Trophoblast cell (in vitro differentiated cells and primary cell): ENCODE data around the gene PXDC1.

Experiments
- DNase-seq, 2 donors: peaks; one replicate each; pipeline ENCODE4 v3.0.0-alpha.2; 2016
- H2AFZ ChIP-seq: 2 replicates; pipeline ENCODE4 v1.6.1; 2013; ENCODE audit warnings: low read length, moderate library complexity, mild to moderate bottlenecking; ENCODE audit not compliant: insufficient read depth, poor library complexity
- H2AK5ac ChIP-seq: 2 replicates; pipeline ENCODE4 v1.6.1; 2013; ENCODE audit warnings: mild to moderate bottlenecking, low read length
- H2BK120ac ChIP-seq: 2 replicates; pipeline ENCODE4 v1.6.1; 2013; ENCODE audit warnings: low read length, mild to moderate bottlenecking, moderate library complexity; ENCODE audit not compliant: insufficient read depth, poor library complexity
- H2BK12ac ChIP-seq: 2 replicates; pipeline ENCODE4 v1.6.1; 2013; ENCODE audit warnings: mild to moderate bottlenecking, low read length, moderate library complexity
- H2BK5ac ChIP-seq: 2 replicates; pipeline ENCODE4 v1.6.1; 2013; ENCODE audit warnings: low read length, low read depth, moderate library complexity, mild to moderate bottlenecking; ENCODE audit not compliant: poor library complexity
- H3K14ac ChIP-seq: 2 replicates; pipeline ENCODE4 v1.6.1; 2013; ENCODE audit warnings: mild to moderate bottlenecking, low read length
- H3K18ac ChIP-seq: 2 replicates; pipeline ENCODE4 v1.6.1; 2013; ENCODE audit warnings: mild to moderate bottlenecking, low read length
- H3K23ac ChIP-seq: 2 replicates; pipeline ENCODE4 v1.6.1; 2013; ENCODE audit warnings: low read length
- H3K27ac ChIP-seq: 2 replicates; pipeline ENCODE4 v1.5.1; 2013; ENCODE audit warnings: low read depth, mild to moderate bottlenecking, inconsistent platforms, low read length, moderate library complexity
- H3K27me3 ChIP-seq: 2 replicates; pipeline ENCODE4 v1.6.1; 2013; ENCODE audit warnings: inconsistent platforms, mild to moderate bottlenecking, low read length, moderate library complexity; ENCODE audit not compliant: insufficient read depth
- H3K36me3 ChIP-seq, 2 experiments: 1 replicate in 1 of 2; 2 replicates in 1 of 2; pipeline ENCODE4 v1.6.1; 2013; ENCODE audit warnings: low read length in 2 of 2, mild to moderate bottlenecking in 2 of 2, moderate library complexity in 1 of 2; ENCODE audit not compliant: insufficient read depth in 2 of 2, control insufficient read depth in 1 of 2
- H3K4ac ChIP-seq: 2 replicates; pipeline ENCODE4 v1.6.1; 2013; ENCODE audit warnings: low read depth, mild to moderate bottlenecking, low read length, moderate library complexity
- H3K4me1 ChIP-seq, 2 experiments: 1 replicate in 1 of 2; 2 replicates in 1 of 2; pipeline ENCODE4 v1.6.1; 2013; ENCODE audit warnings: low read length in 2 of 2, mild to moderate bottlenecking in 2 of 2, moderate library complexity in 1 of 2; ENCODE audit not compliant: insufficient read depth in 2 of 2, control insufficient read depth in 1 of 2
- H3K4me2 ChIP-seq: 2 replicates; pipeline ENCODE4 v1.6.1; 2013; ENCODE audit warnings: inconsistent platforms, mild to moderate bottlenecking, low read length, moderate library complexity
- H3K4me3 ChIP-seq: 2 replicates; pipeline ENCODE4 v1.5.1; 2013; ENCODE audit warnings: mild to moderate bottlenecking, low read depth, low read length, inconsistent platforms
- H3K79me1 ChIP-seq: one replicate; pipeline ENCODE4 v1.6.1; 2013; ENCODE audit warnings: low read length
- H3K79me2 ChIP-seq: 2 replicates; pipeline ENCODE4 v1.6.1; 2013; ENCODE audit warnings: low read length, mild to moderate bottlenecking; ENCODE audit not compliant: control insufficient read depth, insufficient read depth, poor library complexity
- H3K9ac ChIP-seq: 2 replicates; pipeline ENCODE4 v1.6.1; 2013; ENCODE audit warnings: mild to moderate bottlenecking, low read length
- H3K9me3 ChIP-seq: 2 replicates; pipeline ENCODE4 v1.6.1; 2013; ENCODE audit warnings: low read depth, mild to moderate bottlenecking, control low read depth, inconsistent platforms, low read length; ENCODE audit not compliant: insufficient read depth
- H4K12ac ChIP-seq: 2 replicates; pipeline ENCODE4 v1.6.1; 2013; ENCODE audit warnings: low read depth, mild to moderate bottlenecking, low read length, moderate library complexity
- H4K8ac ChIP-seq: 2 replicates; pipeline ENCODE4 v1.6.1; 2013; ENCODE audit warnings: low read depth, mild to moderate bottlenecking, low read length, moderate library complexity
- H4K91ac ChIP-seq: one replicate; pipeline ENCODE4 v1.6.1; 2013; ENCODE audit warnings: low read depth, mild to moderate bottlenecking, low read length, moderate library complexity
- WGBS: extraction: QIAGEN DNeasy Blood & Tissue Kit; methylation state at CpG from one replicate; pipeline ENCODE4 v1.1.7; 2013; ENCODE audit warnings: missing lambda C conversion rate; ENCODE audit not compliant: insufficient read length, insufficient coverage; ENCODE audit errors: extremely low coverage; 5-methylcytosine and 5-hydroxymethylcytosine counted together

The PXDC1 gene

GRCh38 chr6:3748208-3749066, 3.1 kb downstream of the PXDC1 start:
- H3K4me1 ChIP-seq, result peaks cover 3 to 27% of the 10 kb centered on the region in 2 experiments
- H2BK5ac ChIP-seq, result no peak overlapping the region
- H4K8ac ChIP-seq, result no peak overlapping the region
- no peak overlapping the region for H2AK5ac ChIP-seq
- no peak overlapping the region for H2BK12ac ChIP-seq
- no peak overlapping the region for H3K27ac ChIP-seq
- H3K9ac ChIP-seq, result no peak overlapping the region
- no peak overlapping the region for H3K4me3 ChIP-seq
- H4K12ac ChIP-seq, result no peak overlapping the region
- H3K14ac ChIP-seq, result no peak overlapping the region
- H3K23ac ChIP-seq, result no peak overlapping the region
- peaks cover 2% of the 10 kb centered on the region for H3K9me3 ChIP-seq
- no peak overlapping the region for H3K18ac ChIP-seq
- H3K4ac ChIP-seq, result no peak overlapping the region
- DNase-seq, result peak; percentile 80 to 86
- peaks cover 25% of the 10 kb centered on the region for H3K79me1 ChIP-seq
- H2AFZ ChIP-seq, result no peak overlapping the region
- peak overlapping the region; percentile 73 for H3K4me2 ChIP-seq
- no peak overlapping the region for H2BK120ac ChIP-seq
- H4K91ac ChIP-seq, result no peak overlapping the region
- WGBS, result no CpG with 5 or more reads among the region's 12 CpGs
- H3K79me2 ChIP-seq, result peaks cover 17% of the 10 kb centered on the region
- H3K36me3 ChIP-seq, result peaks cover 16% of the 10 kb centered on the region in 2 experiments
- no peaks in the 10 kb centered on the region for H3K27me3 ChIP-seq

GRCh38 chr6:3747100-3747737, 4.3 kb downstream of the PXDC1 start:
- Histone ChIP-seq H3K9me3 (peaks cover 2% of the 10 kb centered on the region), H3K14ac (no peak overlapping the region), H3K4me1 (peaks cover 0 to 16% of the 10 kb centered on the region in 2 experiments), H2AK5ac (no peak overlapping the region), H3K36me3 (peaks cover 16% of the 10 kb centered on the region in 2 experiments), H3K4ac (peak overlapping the region; percentile 41), H3K27ac (no peak overlapping the region), H3K79me1 (peaks cover 20% of the 10 kb centered on the region), H2BK5ac (no peak overlapping the region), H2BK120ac (no peak overlapping the region), H3K23ac (no peak overlapping the region), H3K9ac (no peak overlapping the region), H4K8ac (no peak overlapping the region), H3K27me3 (no peaks in the 10 kb centered on the region), H3K18ac (no peak overlapping the region), H3K79me2 (peaks cover 16% of the 10 kb centered on the region), H3K4me3 (no peak overlapping the region), H2BK12ac (no peak overlapping the region), H4K91ac (no peak overlapping the region), H2AFZ (no peak overlapping the region), H4K12ac (no peak overlapping the region), H3K4me2 (no peak overlapping the region)
- WGBS, result no CpG with 5 or more reads among the region's 12 CpGs
- DNase-seq, result no peak

GRCh38 chr6:3746696-3747095, 4.8 kb downstream of the PXDC1 start:
- Histone ChIP-seq H3K9me3 (peaks cover 2% of the 10 kb centered on the region), H2BK12ac (no peak overlapping the region), H3K4ac (no peak overlapping the region), H3K23ac (no peak overlapping the region), H2AK5ac (no peak overlapping the region), H3K4me1 (peaks cover 0 to 15% of the 10 kb centered on the region in 2 experiments), H4K91ac (no peak overlapping the region), H3K36me3 (peaks cover 16% of the 10 kb centered on the region in 2 experiments), H3K4me3 (no peak overlapping the region), H2BK5ac (no peak overlapping the region), H3K9ac (no peak overlapping the region), H3K14ac (no peak overlapping the region), H3K18ac (no peak overlapping the region), H3K79me1 (peaks cover 17% of the 10 kb centered on the region), H3K27me3 (no peaks in the 10 kb centered on the region), H4K8ac (no peak overlapping the region), H2AFZ (no peak overlapping the region), H2BK120ac (no peak overlapping the region), H4K12ac (no peak overlapping the region), H3K4me2 (no peak overlapping the region), H3K79me2 (peaks cover 14% of the 10 kb centered on the region), H3K27ac (no peak overlapping the region)
- WGBS, result no CpG with 5 or more reads among the region's 8 CpGs
- DNase-seq, result no peak

GRCh38 chr6:3746119-3746691, 5.3 kb downstream of the PXDC1 start:
- Histone ChIP-seq H2AFZ (no peak overlapping the region), H4K91ac (no peak overlapping the region), H3K79me2 (peaks cover 9% of the 10 kb centered on the region), H3K14ac (no peak overlapping the region), H2BK12ac (no peak overlapping the region), H2BK5ac (no peak overlapping the region), H3K79me1 (peaks cover 12% of the 10 kb centered on the region), H3K4ac (peak overlapping the region; percentile 29), H3K4me2 (no peak overlapping the region), H3K4me1 (peaks cover 0 to 15% of the 10 kb centered on the region in 2 experiments), H2AK5ac (no peak overlapping the region), H3K18ac (no peak overlapping the region), H3K27ac (no peak overlapping the region), H4K8ac (no peak overlapping the region), H3K36me3 (peaks cover 16 to 20% of the 10 kb centered on the region in 2 experiments), H3K9ac (no peak overlapping the region), H4K12ac (no peak overlapping the region), H2BK120ac (no peak overlapping the region), H3K4me3 (no peak overlapping the region), H3K27me3 (no peaks in the 10 kb centered on the region), H3K23ac (no peak overlapping the region), H3K9me3 (peaks cover 2% of the 10 kb centered on the region)
- no peak for DNase-seq
- WGBS, result no CpG with 5 or more reads among the region's 11 CpGs
